LoVo (cell line): ENCODE results near the gene FFAR4.
"Not testable (repeated sequence)": the region's sequence is repeated elsewhere in the genome, so short reads cannot be mapped to it uniquely, and the experiment has no call there.

Experiments
- DNase-seq: peaks from one replicate; pipeline ENCODE4 v3.0.0-alpha.2; 2016; ENCODE audit warnings: low spot score

The FFAR4 gene

DNA sequence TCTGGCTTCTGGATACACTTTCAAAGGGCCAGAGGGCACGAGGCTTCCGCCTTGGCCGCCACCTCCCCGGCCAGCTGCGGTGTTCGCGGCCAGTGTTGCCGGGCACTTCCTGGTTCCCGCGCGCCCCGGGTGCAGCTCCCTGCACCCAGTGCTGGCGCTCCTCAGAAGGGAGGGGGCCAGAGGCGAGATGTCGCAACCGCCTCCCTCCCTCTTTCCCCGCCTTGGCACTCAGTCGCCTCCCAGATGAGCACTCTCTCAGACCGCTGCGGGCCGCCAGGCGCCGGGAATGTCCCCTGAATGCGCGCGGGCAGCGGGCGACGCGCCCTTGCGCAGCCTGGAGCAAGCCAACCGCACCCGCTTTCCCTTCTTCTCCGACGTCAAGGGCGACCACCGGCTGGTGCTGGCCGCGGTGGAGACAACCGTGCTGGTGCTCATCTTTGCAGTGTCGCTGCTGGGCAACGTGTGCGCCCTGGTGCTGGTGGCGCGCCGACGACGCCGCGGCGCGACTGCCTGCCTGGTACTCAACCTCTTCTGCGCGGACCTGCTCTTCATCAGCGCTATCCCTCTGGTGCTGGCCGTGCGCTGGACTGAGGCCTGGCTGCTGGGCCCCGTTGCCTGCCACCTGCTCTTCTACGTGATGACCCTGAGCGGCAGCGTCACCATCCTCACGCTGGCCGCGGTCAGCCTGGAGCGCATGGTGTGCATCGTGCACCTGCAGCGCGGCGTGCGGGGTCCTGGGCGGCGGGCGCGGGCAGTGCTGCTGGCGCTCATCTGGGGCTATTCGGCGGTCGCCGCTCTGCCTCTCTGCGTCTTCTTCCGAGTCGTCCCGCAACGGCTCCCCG is at the start of gene FFAR4:
TSS of gene FFAR4 (plus strand) at position 231 of the 842 bp plus-strand sequence. CDS start at position 287, 56 bp downstream.
- peak; percentile 54 for DNase-seq

DNA sequence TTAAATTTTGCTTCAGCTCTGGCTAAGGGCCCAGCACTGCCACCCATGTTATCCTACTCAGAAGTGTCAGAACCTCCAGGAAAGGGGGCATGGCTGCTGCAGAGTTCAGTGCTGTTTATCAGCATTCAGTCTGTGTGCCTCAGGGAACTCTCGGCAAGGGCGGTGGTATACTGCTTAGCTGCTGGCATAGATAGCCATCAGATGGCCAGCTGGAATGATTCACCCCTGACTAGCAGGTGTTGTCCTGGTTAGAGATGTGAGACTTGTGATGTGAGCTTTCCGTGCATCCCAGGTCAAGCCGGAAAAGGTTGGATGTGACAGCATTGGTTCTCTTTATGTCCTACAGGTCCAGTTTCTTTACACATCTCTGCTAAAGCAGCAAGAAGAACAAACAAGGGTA is 47.9 kb upstream of the FFAR4 start:
- DNase-seq: no peak

DNA sequence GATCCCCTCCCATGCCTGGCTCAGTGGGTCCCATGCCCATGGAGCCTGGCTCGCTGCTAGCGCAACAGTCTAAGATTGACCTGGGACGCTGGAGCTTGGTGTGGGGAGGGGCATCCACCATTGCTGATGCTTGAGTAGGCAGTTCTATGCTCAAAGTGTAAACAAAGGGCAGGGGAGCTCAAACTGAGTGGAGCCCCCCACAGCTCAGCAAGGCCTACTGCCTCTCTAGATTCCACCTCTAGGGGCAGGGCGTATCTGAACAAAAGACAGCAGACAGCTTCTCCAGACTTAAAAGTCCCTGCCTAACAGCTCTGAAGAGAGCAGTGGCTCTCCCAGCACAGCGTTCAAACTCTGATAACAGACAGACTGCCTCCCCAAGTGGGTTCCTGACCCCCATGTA is 31.2 kb upstream of the FFAR4 start:
- no peak for DNase-seq

DNA sequence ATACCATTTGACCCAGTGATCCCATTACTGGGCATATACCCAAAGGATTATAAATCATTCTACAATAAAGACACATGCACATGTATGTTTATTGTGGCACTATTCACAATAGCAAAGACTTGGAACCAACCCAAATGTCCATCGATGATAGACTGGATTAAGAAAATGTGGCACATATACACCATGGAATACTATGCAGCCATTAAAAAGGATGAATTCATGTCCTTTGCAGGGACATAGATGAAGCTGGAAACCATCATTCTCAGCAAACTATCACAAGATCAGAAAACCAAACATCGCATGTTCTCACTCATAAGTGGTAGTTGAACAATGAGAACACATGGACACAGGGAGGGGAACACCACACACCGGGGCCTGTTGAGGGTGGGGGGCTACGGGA is 25.6 kb upstream of the FFAR4 start:
- DNase-seq: not testable (repeated sequence)

DNA sequence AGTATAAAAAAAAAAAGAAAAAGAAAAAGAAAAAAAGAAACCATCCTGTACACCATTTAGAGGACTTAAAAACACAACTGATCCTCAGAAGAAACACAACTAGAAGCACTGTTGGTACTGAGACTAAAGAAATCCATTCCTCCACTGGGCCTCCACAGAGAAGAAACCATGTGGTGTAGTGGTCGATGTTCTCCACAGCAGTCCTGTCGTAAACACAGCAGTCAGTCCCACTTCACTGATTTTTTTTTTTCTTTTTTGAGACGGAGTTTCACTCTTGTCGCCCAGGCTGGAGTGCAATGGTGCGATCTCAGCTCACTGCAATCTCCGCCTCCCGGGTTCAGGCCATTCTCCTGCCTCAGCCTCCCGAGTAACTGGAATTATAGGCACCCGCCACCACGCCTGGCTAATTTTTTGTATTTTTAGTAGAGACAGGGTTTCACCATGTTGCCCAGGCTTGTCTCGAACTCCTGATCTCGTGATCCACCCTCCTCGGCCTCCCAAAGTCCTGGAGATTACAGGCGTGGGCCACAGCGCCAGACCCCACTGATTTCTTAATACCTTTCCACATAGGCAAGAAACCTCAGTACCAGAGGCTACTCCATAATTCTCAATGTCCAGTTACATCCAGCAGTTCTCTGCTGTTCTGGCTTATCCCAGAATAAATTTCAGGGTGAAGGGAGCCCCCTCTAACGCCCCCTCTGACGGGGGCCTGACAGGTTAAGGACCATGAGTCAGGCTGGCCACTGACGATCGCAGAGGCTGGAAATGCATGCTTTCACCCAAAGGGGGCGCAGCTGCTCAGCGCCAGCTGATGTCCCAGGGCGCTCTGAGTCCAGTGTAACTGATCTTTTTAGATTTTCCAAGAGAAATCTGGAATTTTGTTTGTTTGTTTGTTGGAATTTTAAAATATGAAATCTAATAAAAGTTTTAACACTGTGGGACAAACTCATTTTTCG is 24.8 kb upstream of the FFAR4 start:
- DNase-seq: peak; percentile 67

DNA sequence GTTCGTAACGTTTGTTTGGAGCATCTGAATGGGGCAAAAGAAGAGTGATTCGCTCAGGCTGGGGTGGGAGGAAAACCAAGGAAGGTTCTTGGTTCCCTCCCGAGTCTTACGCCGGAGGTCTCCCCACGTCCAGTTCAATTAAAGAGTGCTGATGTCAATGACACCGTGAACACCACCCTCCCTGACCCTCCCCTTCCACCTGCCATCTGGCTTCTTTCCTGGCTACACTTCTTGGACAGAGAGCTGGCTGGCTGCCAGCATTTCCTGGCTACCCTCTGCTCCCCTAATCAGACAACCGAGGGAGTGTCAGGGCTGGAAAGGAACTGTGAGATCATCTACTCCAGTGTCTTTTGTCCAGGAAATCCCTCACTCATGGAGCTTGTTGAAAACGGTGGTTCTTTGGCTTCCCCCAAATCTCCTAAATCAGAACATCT is 24.1 kb upstream of the FFAR4 start:
- peak; percentile 74 for DNase-seq

DNA sequence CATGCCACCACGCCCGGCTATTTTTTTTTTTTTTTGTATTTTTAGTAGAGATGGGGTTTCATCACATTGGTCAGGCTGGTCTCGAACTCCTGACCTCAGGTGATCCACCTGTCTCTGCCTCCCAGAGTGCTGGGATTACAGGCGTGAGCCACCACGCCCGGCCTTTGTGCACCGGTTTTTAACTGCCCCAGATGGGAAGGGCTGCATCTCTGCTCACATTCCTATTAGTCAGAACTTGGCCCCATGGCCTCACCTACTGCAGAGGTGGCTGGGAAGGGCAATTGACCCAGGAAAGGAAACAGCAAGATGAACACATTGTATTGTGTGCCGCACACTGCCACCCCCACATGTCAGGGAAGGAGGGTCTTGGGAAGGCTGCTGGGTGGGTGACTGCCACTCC is 19.5 kb upstream of the FFAR4 start:
- DNase-seq: peak; percentile 19

DNA sequence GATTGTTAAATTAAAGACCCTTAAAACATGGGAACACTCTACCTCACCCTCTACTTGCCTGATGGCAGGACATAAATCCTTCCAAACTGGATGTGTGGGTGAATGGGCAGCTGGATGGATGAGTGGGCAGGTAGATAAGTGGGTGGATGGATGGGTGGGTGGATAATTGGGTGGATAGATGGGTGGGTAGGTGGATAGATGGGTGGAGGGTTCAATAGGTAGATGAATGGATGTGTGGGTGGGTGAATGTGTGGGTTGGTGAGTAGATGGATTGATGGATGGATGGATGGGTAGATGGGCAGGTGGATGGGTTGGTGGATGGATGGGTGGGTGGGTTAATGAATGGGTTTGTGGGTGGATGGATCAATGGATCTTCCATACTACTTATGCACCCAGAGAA is 18.9 kb upstream of the FFAR4 start:
- no peak for DNase-seq

DNA sequence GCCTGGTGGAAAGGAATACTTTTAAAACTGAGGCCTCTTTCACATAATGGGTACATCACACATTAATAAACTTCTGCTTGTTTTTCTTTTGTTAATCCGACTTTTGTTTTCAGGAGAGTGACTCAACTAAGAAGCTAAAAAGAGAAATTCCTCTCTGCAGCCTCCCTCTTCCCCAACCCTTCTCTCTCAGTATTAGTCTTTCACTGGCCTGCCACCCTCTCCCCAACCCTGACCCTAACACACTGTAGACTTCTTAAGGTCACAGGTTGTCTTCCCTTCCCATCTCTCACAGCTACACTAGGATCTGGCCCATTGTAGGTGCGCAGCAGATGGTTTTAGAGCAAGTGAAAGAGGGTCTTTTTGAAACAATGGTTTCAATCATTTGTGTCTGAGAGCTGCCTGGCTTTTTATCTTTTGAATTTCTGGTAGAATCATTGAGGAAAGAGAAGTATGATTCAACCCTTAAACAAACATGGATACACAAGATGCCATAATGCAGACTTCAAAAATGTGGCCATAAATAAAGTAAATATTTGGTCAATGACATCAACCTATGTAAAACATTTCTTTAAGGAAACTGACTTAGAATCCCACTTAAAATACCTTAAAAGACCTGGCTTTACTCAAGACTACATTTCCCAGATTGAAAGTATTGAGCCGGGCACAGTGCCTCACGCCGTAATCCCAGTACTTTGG is 17.9 kb upstream of the FFAR4 start:
- peak; percentile 83 for DNase-seq

DNA sequence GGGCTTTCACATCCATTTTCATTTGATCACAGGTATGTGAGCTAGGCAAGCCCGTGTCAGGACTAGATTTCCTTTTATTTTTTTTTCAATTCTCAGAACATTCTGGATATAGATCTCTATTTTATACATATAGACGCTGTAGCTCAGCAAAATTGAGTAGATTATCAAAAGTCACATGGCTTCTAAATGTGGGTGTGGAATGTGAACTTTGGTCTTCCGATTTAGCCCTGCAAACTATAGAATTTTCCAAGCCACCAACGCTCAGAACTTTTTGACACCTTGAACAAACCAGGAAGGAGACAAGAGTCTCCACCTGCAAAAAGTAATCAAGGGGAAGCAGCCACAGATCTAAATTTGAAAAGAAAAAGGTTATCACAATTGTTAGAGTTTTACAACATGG is 15.9 kb upstream of the FFAR4 start:
- DNase-seq: no peak

DNA sequence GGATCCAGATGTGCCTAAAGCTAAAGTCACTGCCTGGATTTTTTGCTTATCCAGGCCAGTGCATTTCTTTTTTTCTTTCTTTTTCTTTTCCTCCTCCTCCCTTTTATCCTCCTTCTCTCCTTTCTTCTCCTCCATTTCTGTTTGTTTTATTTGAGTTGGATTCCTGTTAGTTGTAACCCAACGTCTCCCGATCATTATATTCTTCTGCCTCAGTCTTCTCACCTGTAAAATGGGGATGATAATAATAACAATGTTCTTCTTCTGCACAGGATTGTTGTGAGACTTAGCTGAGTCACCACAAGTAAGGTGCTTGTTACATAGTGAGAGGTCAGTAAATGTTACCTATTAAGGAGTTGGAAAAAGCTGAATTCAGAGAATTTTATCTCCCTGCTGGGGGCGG is 13.7 kb upstream of the FFAR4 start:
- no peak for DNase-seq

DNA sequence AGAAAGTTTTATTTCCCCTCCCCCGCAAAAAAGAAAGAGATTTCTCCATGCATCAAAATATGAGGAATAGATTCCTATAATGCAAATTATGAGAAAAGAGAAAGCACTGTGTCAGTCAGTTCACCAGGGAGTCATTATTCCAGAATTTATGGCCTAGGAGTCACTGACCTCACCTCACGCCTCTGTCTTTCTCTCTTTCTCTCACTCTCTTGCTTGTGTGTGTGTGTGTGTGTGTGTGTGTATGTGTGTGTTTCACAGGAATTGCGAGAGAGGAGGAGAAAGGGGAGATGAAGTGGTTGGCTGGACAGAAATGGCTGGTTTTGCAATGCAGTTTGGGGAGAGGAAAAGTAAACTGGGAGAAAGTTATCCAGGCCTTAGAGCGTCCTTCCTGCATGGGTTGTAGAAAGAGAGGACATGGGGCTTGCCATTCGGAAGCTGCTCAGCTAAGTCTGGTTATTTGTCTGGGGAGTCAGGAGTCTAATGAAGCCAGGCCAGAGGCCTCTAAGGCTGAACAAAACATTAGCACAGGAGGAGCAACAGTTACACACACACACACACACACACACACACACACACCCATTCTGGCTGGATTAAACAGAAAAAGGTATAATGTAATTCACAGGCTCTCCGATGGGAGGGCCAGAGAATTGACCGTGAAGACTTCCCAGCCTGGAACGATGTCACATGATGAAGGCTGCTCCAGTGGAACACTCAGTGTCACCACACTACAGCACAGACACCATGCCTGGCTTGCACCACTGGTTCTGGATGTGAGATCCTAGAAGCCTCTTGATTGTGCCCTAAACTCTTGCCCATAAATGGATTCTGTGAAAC is 12.8 kb upstream of the FFAR4 start:
- DNase-seq: no peak

DNA sequence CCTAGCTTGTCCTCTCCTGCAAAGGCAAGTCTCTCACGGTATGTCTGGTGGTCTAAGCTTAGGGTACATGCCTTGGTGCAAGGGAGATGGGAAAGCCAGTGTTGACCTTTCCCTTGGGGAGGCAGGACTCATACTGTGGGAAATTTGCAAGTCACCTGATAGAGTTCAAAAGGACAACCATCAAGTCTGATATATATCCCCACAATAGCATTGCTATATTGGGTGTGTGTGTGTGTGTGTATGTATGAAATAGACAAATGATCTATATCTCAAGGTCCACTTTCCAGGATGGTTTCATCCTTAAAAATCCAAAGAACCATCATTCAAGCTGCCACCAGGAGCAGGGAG is 12.2 kb upstream of the FFAR4 start:
- DNase-seq: no peak

DNA sequence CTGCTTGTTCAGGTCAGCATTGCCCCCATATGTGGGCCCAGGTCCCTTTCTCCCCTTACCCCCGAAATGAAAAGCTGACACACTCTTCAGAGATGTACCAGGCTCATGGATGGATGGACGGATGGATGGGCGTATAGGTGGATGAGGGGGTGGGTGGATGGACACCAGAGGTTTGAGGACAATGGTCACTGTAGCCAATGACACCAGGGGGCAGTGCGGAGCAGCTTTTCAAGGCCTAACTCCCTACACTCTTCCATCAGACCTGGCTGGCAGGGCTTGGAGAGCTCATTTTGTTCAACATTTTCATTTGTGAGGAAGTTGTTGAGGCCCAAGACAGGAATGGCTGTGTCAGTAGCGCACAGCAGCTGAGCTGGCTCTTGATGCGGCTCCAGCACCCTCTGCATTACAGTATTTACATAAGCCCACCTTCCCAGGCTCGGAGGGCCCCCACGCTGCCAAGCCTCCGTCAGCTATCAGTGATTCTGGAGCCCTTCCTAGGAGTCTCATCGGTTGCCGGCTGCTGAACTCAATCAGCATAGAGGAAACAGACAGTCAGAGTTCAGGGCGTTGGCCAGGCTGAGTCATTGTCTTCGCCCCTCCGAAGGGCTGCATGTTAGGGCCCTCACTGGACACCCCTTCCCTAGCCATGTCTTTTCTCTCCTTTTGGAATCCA is 11.6 kb upstream of the FFAR4 start:
- peak; percentile 61 for DNase-seq

DNA sequence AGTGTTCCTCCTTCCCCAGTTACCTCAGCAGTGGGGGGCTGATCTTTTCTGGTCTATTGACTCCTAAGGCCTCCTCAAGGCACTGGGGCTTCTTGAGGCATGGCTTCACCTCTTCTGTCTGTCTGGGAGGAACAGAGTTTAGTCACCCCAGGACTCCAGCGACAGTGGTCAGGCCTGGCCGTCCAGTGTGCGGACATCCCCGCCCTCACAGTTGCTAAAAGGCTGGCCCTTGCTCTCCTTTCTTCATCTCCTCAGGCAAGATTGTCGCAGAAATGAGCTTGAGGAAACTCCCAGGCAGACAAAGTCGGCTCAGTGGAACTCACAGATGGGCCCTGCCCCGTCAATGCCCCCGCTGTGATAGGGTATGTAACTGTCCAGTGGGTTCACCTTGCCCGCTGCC is 7.0 kb upstream of the FFAR4 start:
- no peak for DNase-seq

DNA sequence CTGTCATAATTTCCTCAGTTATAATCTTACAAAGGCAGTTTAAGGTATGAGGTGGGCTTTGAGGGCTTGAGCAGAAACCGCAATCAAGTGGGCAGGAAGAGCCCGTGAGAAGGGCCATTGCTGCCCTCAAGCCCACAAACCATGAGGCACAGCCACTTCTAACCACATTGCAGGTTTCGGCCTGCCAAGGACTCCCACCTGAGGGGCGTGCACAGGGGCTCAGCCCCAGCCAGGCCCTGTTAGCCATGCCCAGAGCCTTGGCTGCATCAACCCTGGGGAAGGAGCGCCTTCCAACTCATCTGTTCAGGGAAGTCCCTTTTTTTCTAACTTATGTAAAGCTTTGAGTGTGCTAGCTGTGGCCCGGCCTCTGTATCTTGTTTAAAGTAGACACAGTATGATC is 5.9 kb upstream of the FFAR4 start:
- no peak for DNase-seq

DNA sequence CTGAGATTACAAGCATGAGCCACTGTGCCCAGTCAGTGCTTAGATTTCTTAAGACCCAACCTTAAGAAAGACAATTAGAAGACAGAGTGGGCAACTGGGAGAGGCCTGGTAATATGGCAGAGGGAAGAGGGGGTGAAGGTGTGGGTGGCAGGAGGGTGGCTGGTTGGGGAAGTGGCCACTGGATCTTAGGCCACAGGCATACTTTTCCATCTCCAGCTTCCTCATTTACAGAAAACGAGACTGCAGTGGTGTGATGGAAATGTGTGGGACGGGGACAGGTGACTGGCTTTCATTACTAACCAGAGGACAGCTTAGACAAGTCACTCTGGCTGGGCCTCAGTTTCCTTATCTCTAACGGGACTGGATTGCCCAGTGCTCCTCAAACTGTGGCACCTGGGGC is 1.0 kb upstream of the FFAR4 start:
- no peak for DNase-seq

DNA sequence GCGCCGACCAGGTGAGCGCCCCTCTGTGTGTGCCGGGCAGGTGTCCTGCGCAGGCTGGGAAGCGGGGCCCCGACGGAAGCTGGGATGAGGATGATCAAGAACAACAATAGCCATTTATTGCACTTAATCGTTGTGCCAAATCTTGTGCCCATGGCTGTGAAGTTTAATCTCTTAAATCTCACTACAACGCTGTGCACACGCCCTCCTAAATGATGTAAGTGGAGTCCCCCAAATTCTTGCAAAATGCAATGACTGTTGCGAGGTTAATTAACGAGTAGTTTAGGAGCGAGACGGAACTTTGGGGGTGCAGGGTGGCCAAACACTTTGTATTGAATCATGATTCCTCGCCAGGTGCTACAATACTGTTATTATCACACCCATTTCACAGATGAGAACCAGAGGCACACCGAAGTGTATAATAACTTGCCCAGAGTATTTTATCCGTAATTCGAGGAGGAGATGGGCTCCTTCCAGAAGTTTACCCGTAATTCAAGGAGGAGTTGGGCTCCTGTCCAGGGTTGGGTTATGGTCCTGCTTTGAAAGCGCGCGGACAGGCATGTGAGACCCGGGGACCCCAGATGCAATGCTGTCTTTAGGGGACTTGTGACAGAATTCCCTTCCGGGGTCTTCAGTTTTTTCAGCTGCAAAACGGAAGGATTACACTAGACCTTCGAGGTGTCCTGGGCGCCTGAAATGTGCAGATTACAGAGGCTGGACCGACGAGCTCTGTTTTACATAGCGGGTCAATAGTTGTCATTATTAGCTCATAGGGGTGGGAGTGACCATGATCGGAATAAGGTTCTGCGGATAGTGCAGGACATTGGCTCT is 1.0 kb downstream of the FFAR4 start:
- no peak for DNase-seq

DNA sequence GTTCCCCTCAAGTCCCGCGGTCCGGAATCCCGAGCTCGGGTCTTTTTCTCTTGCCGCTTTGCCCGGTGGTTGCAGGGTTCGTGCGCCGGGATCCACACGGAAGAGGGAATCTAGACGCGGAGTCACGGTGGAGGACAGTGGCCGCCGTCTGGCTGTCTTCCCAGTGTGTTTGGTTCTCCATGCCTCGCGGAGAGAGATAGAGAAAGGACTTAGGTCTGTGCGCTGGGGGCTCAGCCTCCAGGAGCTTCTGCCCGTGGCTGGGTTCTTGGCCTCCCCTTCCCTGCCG is 1.6 kb downstream of the FFAR4 start:
- DNase-seq: no peak

DNA sequence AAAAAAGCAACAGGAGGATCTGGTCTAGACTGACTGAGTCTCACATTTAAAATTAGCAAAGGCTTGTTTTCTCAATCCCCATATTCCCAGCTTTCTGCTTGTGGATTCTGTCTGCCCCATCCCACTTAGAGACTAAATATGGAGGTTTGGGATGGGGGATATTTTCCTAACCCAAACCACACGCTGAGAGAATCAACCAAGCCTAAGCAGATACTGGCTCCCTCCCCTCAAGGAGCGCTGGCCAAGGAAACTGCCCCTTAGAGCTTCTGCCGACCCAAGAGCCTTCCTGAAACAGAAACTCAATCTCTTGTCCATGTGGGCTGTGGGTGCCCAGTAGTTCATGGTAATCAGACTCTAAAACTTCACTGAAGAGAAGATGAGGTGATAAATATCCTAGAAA is 3.9 kb downstream of the FFAR4 start:
- no peak for DNase-seq
